ENCODE results near the gene UBQLNL. TPM values are rescaled to one million over a fixed set of nuclear protein-coding genes. Genes with fewer than 3 reads are reported as not detected.

Gene UBQLNL
- total and polyA plus RNA-seq, 10 of the 15 experiments (the other 5 are each of a cell fraction or from before 2014, with no cell fraction given) = 0.13 to 1.6 (median 0.37) TPM

DNA sequence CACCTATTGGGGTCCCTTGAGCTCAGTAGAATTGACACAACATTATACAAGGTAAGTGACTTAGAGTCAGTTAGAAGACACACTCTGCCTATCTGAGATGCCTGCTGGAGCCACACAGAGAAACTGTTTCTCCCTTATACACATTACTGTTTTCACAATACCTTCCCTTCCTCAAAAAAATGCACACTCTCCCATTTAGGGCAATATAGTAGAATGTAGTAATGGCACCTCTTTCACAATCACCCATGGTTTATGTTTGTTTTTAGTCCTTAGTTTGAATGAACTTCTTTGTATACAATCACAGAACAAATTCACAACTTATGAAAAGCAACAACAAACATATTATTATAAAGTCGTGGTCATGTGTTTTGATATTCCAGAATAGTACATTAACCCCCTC, 17.5 kb upstream of the UBQLNL start (continued):
- TF ChIP-seq POLR2AphosphoS5 (IDR thresholded peaks at IDR 0.05; ENCODE audit: low read length) = no peak

DNA sequence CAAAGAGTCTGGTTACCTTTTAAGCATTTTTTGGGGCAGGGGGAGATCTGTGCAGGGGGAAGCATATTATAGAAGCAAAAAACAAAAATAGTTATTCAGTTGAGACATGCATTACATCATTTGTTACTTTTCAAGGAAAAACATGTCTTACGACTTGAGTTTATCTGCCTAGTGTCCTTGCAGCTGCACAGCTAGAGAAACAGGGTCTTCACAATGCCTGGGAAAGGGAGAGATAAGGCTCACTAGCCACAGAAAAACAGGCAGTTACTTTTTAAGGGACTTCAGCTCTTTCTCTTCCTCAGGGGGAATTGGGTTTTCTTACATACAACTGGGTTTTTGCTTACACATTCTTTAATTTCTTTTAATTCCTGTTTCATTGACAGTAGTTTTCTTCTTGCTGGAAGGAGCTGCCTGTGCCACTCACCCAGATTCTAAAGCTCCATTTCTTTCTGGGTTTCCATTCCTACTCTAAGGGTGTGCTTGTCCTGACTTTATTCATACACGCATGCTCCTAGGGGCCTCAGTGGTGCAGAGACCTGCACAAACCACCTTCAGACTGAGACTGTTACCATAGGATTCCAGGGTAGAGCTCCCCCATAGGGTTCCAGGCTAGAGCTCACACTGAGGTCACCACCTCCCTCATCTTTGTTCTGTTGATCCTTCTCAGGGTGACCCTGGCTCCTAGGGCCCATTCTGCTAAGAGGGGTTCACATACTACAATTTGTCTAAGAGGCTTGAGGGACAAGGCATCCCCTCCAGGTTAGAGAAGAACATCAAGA, 14.7 kb upstream of the UBQLNL start:
- in situ Hi-C loops (cut with MboI) (no loop called here), intact Hi-C loops (cut with micrococcal nuclease; ENCODE audit: unreplicated experiment) (no loop called here)
- H3K9ac ChIP-seq (ENCODE audit: control insufficient read depth, insufficient read depth, low read length) = no peak overlapping the region
- no peaks in the 10 kb centered on the region; a peak in 1 of 4 replicates for H3K27me3 ChIP-seq (replicated peaks in 1 of 2; ENCODE audit: control insufficient read depth in 2 of 2, insufficient read depth in 2 of 2, low read length in 1 of 2)
- H2AFZ ChIP-seq (ENCODE audit: control insufficient read depth, low read depth, low read length) = no peak overlapping the region
- H3K9me3 ChIP-seq (replicated peaks; ENCODE audit: control insufficient read depth, insufficient read depth, low read length) = no peaks in the 10 kb centered on the region
- RAD21 ChIA-PET (ENCODE audit: unreplicated experiment) = no interaction called here
- H4K20me1 ChIP-seq (ENCODE audit: control insufficient read depth, insufficient read depth) = no peaks in the 10 kb centered on the region
- H3K4me1 ChIP-seq (ENCODE audit: control insufficient read depth, insufficient read depth, low read length) = no peaks in the 10 kb centered on the region
- H3K27ac ChIP-seq (ENCODE audit: control insufficient read depth, insufficient read depth) = no peak overlapping the region
- DNase-seq (ENCODE audit: low read depth, low spot score) = no peak
- no peaks in the 10 kb centered on the region for H3K36me3 ChIP-seq (ENCODE audit: control insufficient read depth in 2 of 2, insufficient read depth in 2 of 2, low read length in 1 of 2)
- TF ChIP-seq EZH2 (IDR thresholded peaks at IDR 0.05; ENCODE audit: borderline replicate concordance, control insufficient read depth, low read depth, low read length) (no peak), IKZF2 (IDR thresholded peaks at IDR 0.05) (no peak), SREBF1 (IDR thresholded peaks at IDR 0.05; ENCODE audit: low read length) (no peak), BHLHE40 (IDR thresholded peaks at IDR 0.05; ENCODE audit: borderline replicate concordance in 1 of 2, low read depth in 2 of 2, low read length in 1 of 2) (no peak), SREBF2 (IDR thresholded peaks at IDR 0.05; ENCODE audit: low read length) (no peak), YBX1 (IDR thresholded peaks at IDR 0.05) (no peak), CHD1 (IDR thresholded peaks at IDR 0.05; ENCODE audit: low read depth, low read length) (no peak), STAT1 (conservative IDR thresholded peaks at IDR 0.05) (no peak)
- TF ChIP-seq, protein P1, sequence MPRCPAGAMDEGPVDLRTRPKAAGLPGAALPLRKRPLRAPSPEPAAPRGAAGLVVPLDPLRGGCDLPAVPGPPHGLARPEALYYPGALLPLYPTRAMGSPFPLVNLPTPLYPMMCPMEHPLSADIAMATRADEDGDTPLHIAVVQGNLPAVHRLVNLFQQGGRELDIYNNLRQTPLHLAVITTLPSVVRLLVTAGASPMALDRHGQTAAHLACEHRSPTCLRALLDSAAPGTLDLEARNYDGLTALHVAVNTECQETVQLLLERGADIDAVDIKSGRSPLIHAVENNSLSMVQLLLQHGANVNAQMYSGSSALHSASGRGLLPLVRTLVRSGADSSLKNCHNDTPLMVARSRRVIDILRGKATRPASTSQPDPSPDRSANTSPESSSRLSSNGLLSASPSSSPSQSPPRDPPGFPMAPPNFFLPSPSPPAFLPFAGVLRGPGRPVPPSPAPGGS (IDR thresholded peaks at IDR 0.05; ENCODE audit: borderline replicate concordance, insufficient read depth, low read depth, low read length, poor library complexity, severe bottlenecking) = no peak
- no peak overlapping the region for H3K4me3 ChIP-seq
- no peak for ATAC-seq
- FAIRE-seq = no peak
- no TSS peak for BruUV-seq (replicated peaks)
- POLR2A ChIA-PET = no interaction called here
- SMC1A ChIA-PET (ENCODE audit: uncharacterized antibody, unreplicated experiment) = interaction anchor here (1.0 to 1.7 kb wide), 2 partner anchors 12 to 22 kb away, joined by 3 to 4 read pairs; no protein-coding TSS in a partner anchor
- CTCF ChIA-PET = interaction anchor here (1.2 kb wide), 1 partner anchor 12 kb away, joined by 3 read pairs; no protein-coding TSS in a partner anchor
- no peak overlapping the region for H3K4me2 ChIP-seq (ENCODE audit: control insufficient read depth, insufficient read depth)
- WGBS (ENCODE audit: insufficient coverage, insufficient replicate concordance, low lambda C conversion rate, missing lambda C conversion rate) = 44% methylated on average over 2 of the region's 2 CpGs
- H3K79me2 ChIP-seq (ENCODE audit: control insufficient read depth, insufficient read depth, low read length) = no peaks in the 10 kb centered on the region
